Neuronal stem cell (in vitro differentiated cells): ENCODE data around the gene FSTL4.

Experiments used
- DNase-seq: peaks from one replicate; pipeline ENCODE4 v3.0.0-alpha.2; 2013; ENCODE audit warnings: low spot score
- H2AFZ ChIP-seq: one replicate; pipeline ENCODE4 v1.6.1; 2013; ENCODE audit warnings: mild to moderate bottlenecking, low read length, inconsistent platforms
- H2AK5ac ChIP-seq: 2 replicates; pipeline ENCODE4 v1.6.1; 2013; ENCODE audit warnings: low read depth, mild to moderate bottlenecking, inconsistent platforms, low read length, moderate library complexity, mixed read lengths
- H2BK120ac ChIP-seq: 2 replicates; pipeline ENCODE4 v1.6.1; 2013; ENCODE audit warnings: low read depth, mild to moderate bottlenecking, inconsistent platforms, low read length, moderate library complexity, mixed read lengths
- H2BK12ac ChIP-seq: one replicate; pipeline ENCODE4 v1.6.1; 2013; ENCODE audit warnings: low read length, inconsistent platforms
- H2BK15ac ChIP-seq: 2 replicates; pipeline ENCODE4 v1.6.1; 2013; ENCODE audit warnings: mild to moderate bottlenecking, low read length, inconsistent platforms, mixed read lengths
- H2BK5ac ChIP-seq: one replicate; pipeline ENCODE4 v1.6.1; 2013; ENCODE audit warnings: inconsistent platforms, mild to moderate bottlenecking, low read length, moderate library complexity
- H3K14ac ChIP-seq: one replicate; pipeline ENCODE4 v1.6.1; 2013; ENCODE audit warnings: low read length, inconsistent platforms
- H3K18ac ChIP-seq: 2 replicates; pipeline ENCODE4 v1.6.1; 2013; ENCODE audit warnings: low read length, inconsistent platforms
- H3K23ac ChIP-seq: 2 replicates; pipeline ENCODE4 v1.6.1; 2013; ENCODE audit warnings: low read depth, mild to moderate bottlenecking, mixed read lengths, low read length, inconsistent platforms; ENCODE audit not compliant: poor library complexity
- H3K27ac ChIP-seq: replicated peaks from 3 replicates; pipeline ENCODE4 v1.5.1; 2013; ENCODE audit warnings: low read length, inconsistent platforms
- H3K27me3 ChIP-seq, 3 experiments: 2 replicates each; pipeline ENCODE4 v1.6.1; 2013; ENCODE audit warnings: low read length in 3 of 3, mild to moderate bottlenecking in 2 of 3, inconsistent platforms in 1 of 3, low read depth in 1 of 3, mixed read lengths in 1 of 3, moderate library complexity in 1 of 3; ENCODE audit not compliant: control insufficient read depth in 3 of 3, insufficient read depth in 3 of 3
- H3K36me3 ChIP-seq, 2 donors: replicated peaks in 1 of 2; 2 replicates each; pipeline ENCODE4 v1.6.1; 2013; ENCODE audit warnings: low read length in 2 of 2; ENCODE audit not compliant: control insufficient read depth in 2 of 2, insufficient read depth in 2 of 2
- H3K4ac ChIP-seq: 2 replicates; pipeline ENCODE4 v1.6.1; 2013; ENCODE audit warnings: inconsistent platforms, mild to moderate bottlenecking, low read length, moderate library complexity
- H3K4me1 ChIP-seq, 2 donors: 1 replicate in 1 of 2; 2 replicates in 1 of 2; pipeline ENCODE4 v1.6.1; 2013; ENCODE audit warnings: low read length in 2 of 2, low read depth in 1 of 2; ENCODE audit not compliant: control insufficient read depth in 2 of 2, insufficient read depth in 1 of 2
- H3K4me2 ChIP-seq: one replicate; pipeline ENCODE4 v1.6.1; 2013; ENCODE audit warnings: mild to moderate bottlenecking, low read length, inconsistent platforms; ENCODE audit not compliant: insufficient read depth, poor library complexity, severe bottlenecking
- H3K4me3 ChIP-seq, 2 donors: 2 replicates each; pipeline ENCODE4 v1.5.1; 2013; ENCODE audit warnings: low read length in 2 of 2, mild to moderate bottlenecking in 2 of 2, inconsistent platforms in 1 of 2, moderate library complexity in 1 of 2
- H3K79me1 ChIP-seq: one replicate; pipeline ENCODE4 v1.6.1; 2013; ENCODE audit warnings: low read depth, mild to moderate bottlenecking, inconsistent platforms, low read length, moderate library complexity
- H3K9ac ChIP-seq: one replicate; pipeline ENCODE4 v1.6.1; 2013; ENCODE audit warnings: mild to moderate bottlenecking, low read depth, low read length, inconsistent platforms; ENCODE audit not compliant: poor library complexity
- H3K9me3 ChIP-seq, 2 donors: replicated peaks in 1 of 2; 2 replicates each; pipeline versions ENCODE3 to v1.6.1; 2013; ENCODE audit warnings: low read length in 2 of 2, mild to moderate bottlenecking in 2 of 2, inconsistent platforms in 1 of 2, low read depth in 1 of 2, mixed read lengths in 1 of 2, moderate library complexity in 1 of 2; ENCODE audit not compliant: control insufficient read depth in 2 of 2, insufficient read depth in 1 of 2
- H4K8ac ChIP-seq: one replicate; pipeline ENCODE4 v1.6.1; 2013; ENCODE audit warnings: low read depth, mild to moderate bottlenecking, inconsistent platforms, low read length, moderate library complexity
- H4K91ac ChIP-seq: one replicate; pipeline ENCODE4 v1.6.1; 2013; ENCODE audit warnings: low read length, low read depth, mild to moderate bottlenecking, inconsistent platforms; ENCODE audit not compliant: poor library complexity
- whole genome bisulfite sequencing, 2 donors: extraction: QIAGEN DNeasy Blood & Tissue Kit; methylation state at CpG; one replicate each; pipeline ENCODE4 v1.1.7; 2013; ENCODE audit warnings: missing lambda C conversion rate in 2 of 2, mixed read lengths in 1 of 2; ENCODE audit not compliant: insufficient read length in 2 of 2, insufficient replicate concordance in 1 of 2; ENCODE audit errors: extremely low coverage in 2 of 2; 5-methylcytosine and 5-hydroxymethylcytosine counted together

Gene FSTL4

GRCh38 chr5:133303298-133303697 is 309.0 kb downstream of the FSTL4 start:
- no peak overlapping the region for H2AFZ ChIP-seq
- H2BK12ac ChIP-seq: no peak overlapping the region
- H3K27ac ChIP-seq: no peak overlapping the region
- H2AK5ac ChIP-seq: no peak overlapping the region
- H3K4me3 ChIP-seq: no peak overlapping the region
- H3K4ac ChIP-seq: no peak overlapping the region
- no peak overlapping the region for H3K23ac ChIP-seq
- no peak overlapping the region for H2BK5ac ChIP-seq
- no peak for DNase-seq
- no peaks in the 10 kb centered on the region for H3K4me1 ChIP-seq
- no peak overlapping the region for H4K91ac ChIP-seq
- no peaks in the 10 kb centered on the region for H3K36me3 ChIP-seq
- no peak overlapping the region for H3K4me2 ChIP-seq
- H3K14ac ChIP-seq: no peak overlapping the region
- no peaks in the 10 kb centered on the region for H3K9me3 ChIP-seq
- no peak overlapping the region for H3K18ac ChIP-seq
- no CpG with 5 or more reads among the region's 2 CpGs for WGBS, 2 donors
- no peak overlapping the region for H3K9ac ChIP-seq
- peaks cover 0 to 18% (median 0%) of the 10 kb centered on the region in 3 experiments for H3K27me3 ChIP-seq
- no peak overlapping the region for H2BK15ac ChIP-seq
- H2BK120ac ChIP-seq: no peak overlapping the region
- H3K79me1 ChIP-seq: no peaks in the 10 kb centered on the region
- no peak overlapping the region for H4K8ac ChIP-seq

GRCh38 chr5:133299728-133300127 is 312.6 kb downstream of the FSTL4 start:
- Histone ChIP-seq H4K91ac (no peak overlapping the region), H3K23ac (no peak overlapping the region), H2BK120ac (no peak overlapping the region), H2BK5ac (no peak overlapping the region), H3K4me1 (no peaks in the 10 kb centered on the region), H3K4me3 (no peak overlapping the region), H4K8ac (no peak overlapping the region), H3K79me1 (no peaks in the 10 kb centered on the region), H2BK12ac (no peak overlapping the region), H3K14ac (no peak overlapping the region), H3K9me3 (no peaks in the 10 kb centered on the region), H3K18ac (no peak overlapping the region), H3K27me3 (peaks cover 0 to 17% (median 0%) of the 10 kb centered on the region in 3 experiments), H3K9ac (no peak overlapping the region), H3K27ac (no peak overlapping the region), H2AK5ac (peak overlapping the region; percentile 20), H2AFZ (no peak overlapping the region), H3K4ac (no peak overlapping the region), H3K36me3 (no peaks in the 10 kb centered on the region), H2BK15ac (no peak overlapping the region), H3K4me2 (no peak overlapping the region)
- WGBS, 2 donors: no CpG with 5 or more reads among the region's 3 CpGs
- no peak for DNase-seq

GRCh38 chr5:133299021-133299420 is 313.3 kb downstream of the FSTL4 start:
- Histone ChIP-seq H3K79me1 (no peaks in the 10 kb centered on the region), H3K9ac (no peak overlapping the region), H3K27me3 (peaks cover 0 to 16% (median 0%) of the 10 kb centered on the region in 3 experiments), H2BK12ac (no peak overlapping the region), H2BK15ac (no peak overlapping the region), H3K9me3 (no peaks in the 10 kb centered on the region), H3K4ac (no peak overlapping the region), H3K23ac (no peak overlapping the region), H3K14ac (no peak overlapping the region), H4K8ac (no peak overlapping the region), H4K91ac (no peak overlapping the region), H3K18ac (no peak overlapping the region), H3K36me3 (no peaks in the 10 kb centered on the region), H3K4me1 (no peaks in the 10 kb centered on the region), H3K4me3 (no peak overlapping the region), H3K4me2 (no peak overlapping the region), H2AK5ac (no peak overlapping the region), H2BK5ac (no peak overlapping the region), H2BK120ac (no peak overlapping the region), H2AFZ (no peak overlapping the region), H3K27ac (no peak overlapping the region)
- WGBS, 2 donors: no CpG with 5 or more reads among the region's 1 CpG
- DNase-seq: no peak

- no peak overlapping the region for H2BK15ac ChIP-seq
Observed at GRCh38 chr5:133298447-133298846, 313.9 kb downstream of the FSTL4 start.

More at GRCh38 chr5:133298447-133298846, 313.9 kb downstream of the FSTL4 start:
- Histone ChIP-seq H3K27ac (no peak overlapping the region), H2BK5ac (no peak overlapping the region), H3K18ac (no peak overlapping the region), H3K4me2 (no peak overlapping the region), H3K4me1 (no peaks in the 10 kb centered on the region), H3K23ac (no peak overlapping the region), H3K79me1 (no peaks in the 10 kb centered on the region), H4K8ac (no peak overlapping the region), H2BK12ac (no peak overlapping the region), H3K4me3 (no peak overlapping the region), H3K9me3 (no peaks in the 10 kb centered on the region), H3K27me3 (peaks cover 0 to 16% (median 0%) of the 10 kb centered on the region in 3 experiments), H3K14ac (no peak overlapping the region), H2AK5ac (no peak overlapping the region), H3K4ac (no peak overlapping the region), H3K9ac (no peak overlapping the region), H2BK120ac (no peak overlapping the region), H2AFZ (no peak overlapping the region), H3K36me3 (no peaks in the 10 kb centered on the region), H4K91ac (no peak overlapping the region)
- no peak for DNase-seq
- no CpG with 5 or more reads among the region's 4 CpGs for WGBS, 2 donors
